Progenitor cell of endocrine pancreas (in vitro differentiated cells): ENCODE measurements around the gene NPC1. TPM values are rescaled to one million over a fixed set of nuclear protein-coding genes. Genes with fewer than 3 reads are reported as not detected.

ENCODE experiments used
- DNase-seq: peaks from one replicate; pipeline ENCODE4 v3.0.0; 2021; ENCODE audit warnings: low spot score; ENCODE audit not compliant: unreplicated experiment
- H3K27ac Mint-ChIP-seq: 2 replicates; pipeline ENCODE4 v1.8.0; 2021; ENCODE audit warnings: mild to moderate bottlenecking, moderate library complexity, mixed read lengths
- H3K27me3 Mint-ChIP-seq: 2 replicates; pipeline ENCODE4 v1.8.0; 2021; ENCODE audit warnings: mixed read lengths
- H3K36me3 Mint-ChIP-seq: 2 replicates; pipeline ENCODE4 v1.8.0; 2022; ENCODE audit warnings: mixed read lengths; ENCODE audit not compliant: insufficient read depth
- H3K4me1 Mint-ChIP-seq: 2 replicates; pipeline ENCODE4 v1.8.0; 2021; ENCODE audit warnings: low read depth, mixed read lengths
- H3K4me3 Mint-ChIP-seq: 2 replicates; pipeline ENCODE4 v1.8.0; 2021; ENCODE audit warnings: low read depth, mild to moderate bottlenecking, moderate library complexity, mixed read lengths
- H3K9me3 Mint-ChIP-seq: 2 replicates; pipeline ENCODE4 v1.8.0; 2021; ENCODE audit warnings: low read depth, mixed read lengths
- total RNA-seq: library from RNA; stranded (reverse); gene quantifications from 2 replicates; pipeline ENCODE4 v1.2.1, GENCODE V29; 2021
- TF ChIP-seq, protein P1 (sequence below): fragments of 200-600 bp; sonication (generic); IDR thresholded peaks from one replicate; pipeline ENCODE4 v1.5.0; 2021; ENCODE audit warnings: antibody characterized with exemption, mild to moderate bottlenecking; ENCODE audit not compliant: unreplicated experiment

NPC1 gene
- total RNA-seq, 1 donor from 2014 or later = 35.1 TPM

DNA sequence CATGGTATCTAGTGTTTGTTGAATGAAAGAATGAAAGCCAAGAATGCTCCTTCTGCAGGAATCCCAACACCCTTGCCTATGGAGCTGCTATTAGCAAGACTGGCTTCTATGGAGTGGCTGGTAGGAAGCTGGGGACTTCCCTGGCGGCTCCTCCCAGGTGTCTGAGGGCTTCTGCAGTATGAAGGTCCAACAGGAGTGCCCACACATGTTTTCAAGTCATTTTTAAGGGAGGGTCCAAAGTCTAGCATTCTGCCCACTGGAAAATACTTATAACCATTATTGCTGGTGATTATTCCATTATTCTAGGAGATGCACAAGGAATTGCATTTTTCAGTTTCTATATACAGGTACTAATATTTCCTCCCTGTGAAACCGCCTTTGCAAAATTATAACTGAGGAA lies 21.9 kb upstream of the NPC1 start:
- Mint-ChIP-seq H3K27me3 (peaks cover 41% of the 10 kb centered on the region), H3K4me1 (peaks cover 14% of the 10 kb centered on the region), H3K36me3 (no peaks in the 10 kb centered on the region), H3K27ac (no peak overlapping the region), H3K4me3 (no peak overlapping the region), H3K9me3 (no peaks in the 10 kb centered on the region)
- TF ChIP-seq, protein P1, sequence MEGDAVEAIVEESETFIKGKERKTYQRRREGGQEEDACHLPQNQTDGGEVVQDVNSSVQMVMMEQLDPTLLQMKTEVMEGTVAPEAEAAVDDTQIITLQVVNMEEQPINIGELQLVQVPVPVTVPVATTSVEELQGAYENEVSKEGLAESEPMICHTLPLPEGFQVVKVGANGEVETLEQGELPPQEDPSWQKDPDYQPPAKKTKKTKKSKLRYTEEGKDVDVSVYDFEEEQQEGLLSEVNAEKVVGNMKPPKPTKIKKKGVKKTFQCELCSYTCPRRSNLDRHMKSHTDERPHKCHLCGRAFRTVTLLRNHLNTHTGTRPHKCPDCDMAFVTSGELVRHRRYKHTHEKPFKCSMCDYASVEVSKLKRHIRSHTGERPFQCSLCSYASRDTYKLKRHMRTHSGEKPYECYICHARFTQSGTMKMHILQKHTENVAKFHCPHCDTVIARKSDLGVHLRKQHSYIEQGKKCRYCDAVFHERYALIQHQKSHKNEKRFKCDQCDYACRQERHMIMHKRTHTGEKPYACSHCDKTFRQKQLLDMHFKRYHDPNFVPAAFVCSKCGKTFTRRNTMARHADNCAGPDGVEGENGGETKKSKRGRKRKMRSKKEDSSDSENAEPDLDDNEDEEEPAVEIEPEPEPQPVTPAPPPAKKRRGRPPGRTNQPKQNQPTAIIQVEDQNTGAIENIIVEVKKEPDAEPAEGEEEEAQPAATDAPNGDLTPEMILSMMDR = no peak
- no peak for DNase-seq

DNA sequence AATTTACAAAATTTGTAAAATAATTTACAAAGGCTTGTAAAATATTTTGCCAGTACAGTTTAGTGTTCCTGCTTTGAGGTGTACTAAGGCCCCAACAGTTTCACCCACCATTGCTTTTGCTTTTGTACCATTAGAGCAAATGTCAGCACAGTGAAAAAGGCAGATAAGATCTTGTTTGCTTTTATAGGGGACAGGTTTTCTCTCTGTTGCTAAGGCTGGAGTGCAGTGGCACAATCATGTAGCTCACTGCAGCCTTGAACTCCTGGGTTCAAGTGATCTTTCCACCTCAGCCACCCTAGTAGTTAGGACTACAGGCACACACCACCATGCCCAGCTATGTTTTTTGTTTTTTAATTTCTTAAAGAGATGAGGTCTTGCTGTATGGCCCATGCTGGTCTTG lies 19.6 kb upstream of the NPC1 start:
- peaks cover 26% of the 10 kb centered on the region for H3K27me3 Mint-ChIP-seq
- DNase-seq = no peak
- no peaks in the 10 kb centered on the region for H3K36me3 Mint-ChIP-seq
- no peak overlapping the region for H3K4me3 Mint-ChIP-seq
- TF ChIP-seq, protein P1 = no peak
- no peak overlapping the region for H3K27ac Mint-ChIP-seq
- no peaks in the 10 kb centered on the region for H3K9me3 Mint-ChIP-seq
- peaks cover 11% of the 10 kb centered on the region for H3K4me1 Mint-ChIP-seq

GRCh38 chr18:23599809-23600208 lies 13.5 kb upstream of the NPC1 start:
- H3K4me3 Mint-ChIP-seq = no peak overlapping the region
- no peaks in the 10 kb centered on the region for H3K9me3 Mint-ChIP-seq
- TF ChIP-seq, protein P1 = no peak
- DNase-seq = no peak
- peaks cover 15% of the 10 kb centered on the region for H3K27me3 Mint-ChIP-seq
- no peaks in the 10 kb centered on the region for H3K36me3 Mint-ChIP-seq
- no peak overlapping the region for H3K27ac Mint-ChIP-seq
- H3K4me1 Mint-ChIP-seq = no peaks in the 10 kb centered on the region

GRCh38 chr18:23596183-23596582 lies 9.9 kb upstream of the NPC1 start:
- TF ChIP-seq, protein P1 = no peak
- Mint-ChIP-seq H3K27me3 (peaks cover 14% of the 10 kb centered on the region), H3K9me3 (no peaks in the 10 kb centered on the region), H3K27ac (no peak overlapping the region), H3K4me3 (no peak overlapping the region), H3K36me3 (no peaks in the 10 kb centered on the region), H3K4me1 (no peaks in the 10 kb centered on the region)
- no peak for DNase-seq

DNA sequence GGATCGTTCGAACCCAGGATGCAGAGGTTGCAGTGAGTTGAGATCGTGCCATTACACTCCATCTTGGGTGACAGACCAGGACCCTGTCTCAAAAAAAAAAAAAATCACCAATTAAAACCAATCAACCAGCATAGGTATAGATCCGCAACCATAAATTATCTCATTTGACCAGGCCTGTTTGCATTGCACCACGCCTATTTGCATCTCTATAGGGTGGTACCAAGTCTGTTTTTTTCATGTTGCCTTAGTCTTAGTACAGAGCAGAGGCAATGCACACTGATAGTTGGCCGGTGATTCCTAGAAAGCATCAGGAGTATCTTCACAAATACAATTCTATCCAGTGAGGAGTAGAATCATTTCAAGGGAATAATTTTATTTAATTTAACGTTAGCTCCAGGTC lies 9.3 kb upstream of the NPC1 start:
- DNase-seq = no peak
- H3K4me1 Mint-ChIP-seq = no peaks in the 10 kb centered on the region
- no peak overlapping the region for H3K4me3 Mint-ChIP-seq
- no peaks in the 10 kb centered on the region for H3K9me3 Mint-ChIP-seq
- TF ChIP-seq, protein P1 = no peak
- no peak overlapping the region for H3K27ac Mint-ChIP-seq
- no peaks in the 10 kb centered on the region for H3K36me3 Mint-ChIP-seq
- H3K27me3 Mint-ChIP-seq = peaks cover 14% of the 10 kb centered on the region
